Brain microvascular endothelial cell (primary cell): ENCODE measurements around the gene RTRAF.
A peak's percentile ranks its signal among the peaks of the same experiment; 100 is the strongest.

Experiments used
- DNase-seq: peaks from one replicate; pipeline ENCODE4 v3.0.0-alpha.2; 2020
- H3K27ac ChIP-seq: fragments of 250-450 bp; sonication (Bioruptor Pico); 2 replicates; pipeline ENCODE4 v1.5.1; 2020; ENCODE audit warnings: mild to moderate bottlenecking, moderate library complexity
- H3K27me3 ChIP-seq: fragments of 250-450 bp; sonication (Bioruptor Pico); replicated peaks from 2 replicates; pipeline ENCODE4 v1.5.1; 2020; ENCODE audit warnings: mild to moderate bottlenecking
- H3K36me3 ChIP-seq: fragments of 250-450 bp; sonication (Bioruptor Pico); replicated peaks from 2 replicates; pipeline ENCODE4 v1.5.1; 2020; ENCODE audit warnings: mild to moderate bottlenecking
- H3K4me3 ChIP-seq: 2 replicates; pipeline ENCODE4 v1.5.1; 2011; ENCODE audit warnings: low read depth, mild to moderate bottlenecking, control low read depth, low read length, moderate library complexity
- CTCF ChIP-seq: IDR thresholded peaks from 2 replicates; pipeline ENCODE4 v1.5.1; 2011; ENCODE audit warnings: low read depth, mild to moderate bottlenecking, moderate library complexity, low read length, control low read depth, inconsistent platforms; ENCODE audit errors: missing control alignments
- in situ Hi-C: cut with HindIII; loops from 2 replicates; pipeline ENCODE4 v1.10.0; 2017; ENCODE audit warnings: low sequenced_read_pairs, low pct_ligation_motif_present

Gene RTRAF

GRCh38 chr14:52003324-52003723 lies 14.0 kb downstream of the RTRAF start:
- in situ Hi-C loops, result no loop called here
- H3K36me3 ChIP-seq, result peaks cover 62% of the 10 kb centered on the region
- no peak overlapping the region for H3K4me3 ChIP-seq
- peak; percentile 66 for DNase-seq
- no peaks in the 10 kb centered on the region for H3K27me3 ChIP-seq
- no peak for TF ChIP-seq CTCF
- peak overlapping the region; percentile 90 for H3K27ac ChIP-seq

- Histone ChIP-seq H3K27me3 (no peaks in the 10 kb centered on the region), H3K27ac (no peak overlapping the region), H3K36me3 (peaks cover 80% of the 10 kb centered on the region), H3K4me3 (no peak overlapping the region)
- no peak for TF ChIP-seq CTCF
- DNase-seq, result no peak
- in situ Hi-C loops, result no loop called here
These were observed 16.3 kb downstream of the RTRAF start for GRCh38 chr14:52005625-52006024.

GRCh38 chr14:52006361-52006760 lies 17.0 kb downstream of the RTRAF start:
- in situ Hi-C loops, result no loop called here
- Histone ChIP-seq H3K27me3 (no peaks in the 10 kb centered on the region), H3K4me3 (no peak overlapping the region), H3K27ac (no peak overlapping the region), H3K36me3 (peaks cover 82% of the 10 kb centered on the region)
- no peak for DNase-seq
- no peak for TF ChIP-seq CTCF

- DNase-seq, result no peak
- H3K4me3 ChIP-seq, result no peak overlapping the region
- H3K36me3 ChIP-seq, result peaks cover 84% of the 10 kb centered on the region
- H3K27me3 ChIP-seq, result no peaks in the 10 kb centered on the region
- no peak overlapping the region for H3K27ac ChIP-seq
- in situ Hi-C loops, result no loop called here
- TF ChIP-seq CTCF, result no peak
These were observed 17.9 kb downstream of the RTRAF start for GRCh38 chr14:52007211-52007610.

GRCh38 chr14:52007637-52008036 lies 18.3 kb downstream of the RTRAF start:
- Histone ChIP-seq H3K36me3 (peaks cover 82% of the 10 kb centered on the region), H3K27ac (no peak overlapping the region), H3K4me3 (no peak overlapping the region), H3K27me3 (no peaks in the 10 kb centered on the region)
- no peak for DNase-seq
- TF ChIP-seq CTCF, result no peak
- in situ Hi-C loops, result no loop called here

- Histone ChIP-seq H3K27me3 (no peaks in the 10 kb centered on the region), H3K36me3 (peaks cover 77% of the 10 kb centered on the region), H3K27ac (no peak overlapping the region), H3K4me3 (no peak overlapping the region)
- TF ChIP-seq CTCF, result no peak
- in situ Hi-C loops, result no loop called here
- no peak for DNase-seq
These were observed 18.8 kb downstream of the RTRAF start for GRCh38 chr14:52008136-52008535.
